Stomach smooth muscle (tissue), 2 donors: Measurements from ENCODE around the gene PLIN4.

Experiments
- H3K27ac ChIP-seq: one replicate; pipeline ENCODE4 v1.7.0; 2013; ENCODE audit warnings: mild to moderate bottlenecking, low read length, inconsistent platforms
- H3K27me3 ChIP-seq, 2 donors: one replicate each; pipeline ENCODE4 v1.7.0; 2013; ENCODE audit warnings: low read length in 2 of 2; ENCODE audit not compliant: insufficient read depth in 2 of 2, control insufficient read depth in 1 of 2
- H3K36me3 ChIP-seq, 2 donors: one replicate each; pipeline ENCODE4 v1.7.0; 2013; ENCODE audit warnings: low read length in 2 of 2; ENCODE audit not compliant: control insufficient read depth in 2 of 2, insufficient read depth in 2 of 2
- H3K4me1 ChIP-seq: one replicate; pipeline ENCODE4 v1.7.0; 2013; ENCODE audit warnings: low read length; ENCODE audit not compliant: control insufficient read depth, insufficient read depth
- H3K4me3 ChIP-seq, 2 donors: one replicate each; pipeline ENCODE4 v1.7.0; 2013; ENCODE audit warnings: low read length in 2 of 2
- H3K9ac ChIP-seq, 2 donors: one replicate each; pipeline ENCODE4 v1.7.0; 2013; ENCODE audit warnings: low read length in 2 of 2, mild to moderate bottlenecking in 1 of 2
- H3K9me3 ChIP-seq, 2 donors: one replicate each; pipeline ENCODE4 v1.7.0; 2013; ENCODE audit warnings: low read length in 2 of 2; ENCODE audit not compliant: control insufficient read depth in 2 of 2
- donor health status: healthy.
- donor health status: Pancreatic carcinoma.

PLIN4 gene

GRCh38 chr19:4497770-4498389 lies 20.4 kb downstream of the PLIN4 start:
- H3K9me3 ChIP-seq: no peaks in the 10 kb centered on the region
- H3K27me3 ChIP-seq: no peaks in the 10 kb centered on the region
- H3K36me3 ChIP-seq: peaks cover 16 to 29% of the 10 kb centered on the region in 2 donors
- H3K4me3 ChIP-seq: no peak overlapping the region
- H3K9ac ChIP-seq: no peak overlapping the region
- H3K27ac ChIP-seq: no peak overlapping the region
- peaks cover 11% of the 10 kb centered on the region for H3K4me1 ChIP-seq

GRCh38 chr19:4496304-4496703 lies 22.0 kb downstream of the PLIN4 start:
- H3K36me3 ChIP-seq: peaks cover 18 to 33% of the 10 kb centered on the region in 2 donors

GRCh38 chr19:4495471-4495870 lies 22.8 kb downstream of the PLIN4 start:
- Histone ChIP-seq H3K9ac (no peak overlapping the region), H3K9me3 (no peaks in the 10 kb centered on the region), H3K27me3 (no peaks in the 10 kb centered on the region), H3K4me1 (no peaks in the 10 kb centered on the region), H3K27ac (no peak overlapping the region), H3K4me3 (no peak overlapping the region), H3K36me3 (peaks cover 19 to 30% of the 10 kb centered on the region in 2 donors)

More at GRCh38 chr19:4496304-4496703, 22.0 kb downstream of the PLIN4 start:
- Histone ChIP-seq H3K27me3 (no peaks in the 10 kb centered on the region), H3K27ac (no peak overlapping the region), H3K9ac (no peak overlapping the region), H3K4me1 (no peaks in the 10 kb centered on the region), H3K4me3 (no peak overlapping the region), H3K9me3 (no peaks in the 10 kb centered on the region)

GRCh38 chr19:4494691-4495064 lies 23.6 kb downstream of the PLIN4 start:
- no peaks in the 10 kb centered on the region for H3K9me3 ChIP-seq
- no peak overlapping the region for H3K27ac ChIP-seq
- no peaks in the 10 kb centered on the region for H3K4me1 ChIP-seq
- no peak overlapping the region for H3K9ac ChIP-seq
- no peak overlapping the region for H3K4me3 ChIP-seq
- peaks cover 26 to 36% of the 10 kb centered on the region in 2 donors for H3K36me3 ChIP-seq
- no peaks in the 10 kb centered on the region for H3K27me3 ChIP-seq

- Histone ChIP-seq H3K4me1 (no peaks in the 10 kb centered on the region), H3K27ac (no peak overlapping the region), H3K27me3 (no peaks in the 10 kb centered on the region), H3K36me3 (peaks cover 28 to 37% of the 10 kb centered on the region in 2 donors), H3K9me3 (no peaks in the 10 kb centered on the region), H3K9ac (no peak overlapping the region), H3K4me3 (no peak overlapping the region)
Measured at GRCh38 chr19:4493929-4494690, 24.2 kb downstream of the PLIN4 start.

GRCh38 chr19:4493104-4493928 lies 25.0 kb downstream of the PLIN4 start:
- Histone ChIP-seq H3K4me3 (no peak overlapping the region), H3K36me3 (peaks cover 28 to 38% of the 10 kb centered on the region in 2 donors), H3K27me3 (no peaks in the 10 kb centered on the region), H3K4me1 (no peaks in the 10 kb centered on the region), H3K9me3 (no peaks in the 10 kb centered on the region), H3K27ac (no peak overlapping the region), H3K9ac (no peak overlapping the region)

- H3K4me3 ChIP-seq: no peak overlapping the region
- no peak overlapping the region for H3K9ac ChIP-seq
- H3K9me3 ChIP-seq: no peaks in the 10 kb centered on the region
- H3K4me1 ChIP-seq: no peaks in the 10 kb centered on the region
- H3K27me3 ChIP-seq: no peaks in the 10 kb centered on the region
- H3K27ac ChIP-seq: no peak overlapping the region
- H3K36me3 ChIP-seq: peaks cover 28 to 35% of the 10 kb centered on the region in 2 donors
Measured at GRCh38 chr19:4492337-4493103, 25.8 kb downstream of the PLIN4 start.

GRCh38 chr19:4491446-4491845 lies 26.8 kb downstream of the PLIN4 start:
- Histone ChIP-seq H3K27ac (no peak overlapping the region), H3K27me3 (no peaks in the 10 kb centered on the region), H3K9me3 (no peaks in the 10 kb centered on the region), H3K9ac (no peak overlapping the region), H3K36me3 (peaks cover 28 to 35% of the 10 kb centered on the region in 2 donors), H3K4me3 (no peak overlapping the region), H3K4me1 (no peaks in the 10 kb centered on the region)

GRCh38 chr19:4488496-4488895 lies 29.8 kb downstream of the PLIN4 start:
- H3K4me3 ChIP-seq: no peak overlapping the region
- H3K9ac ChIP-seq: no peak overlapping the region
- H3K27ac ChIP-seq: no peak overlapping the region
- peaks cover 22 to 30% of the 10 kb centered on the region in 2 donors for H3K36me3 ChIP-seq
- H3K9me3 ChIP-seq: no peaks in the 10 kb centered on the region
- H3K4me1 ChIP-seq: no peaks in the 10 kb centered on the region
- no peaks in the 10 kb centered on the region for H3K27me3 ChIP-seq

- Histone ChIP-seq H3K9me3 (no peaks in the 10 kb centered on the region), H3K36me3 (peaks cover 22 to 35% of the 10 kb centered on the region in 2 donors), H3K9ac (no peak overlapping the region), H3K27ac (no peak overlapping the region), H3K4me1 (no peaks in the 10 kb centered on the region), H3K4me3 (no peak overlapping the region), H3K27me3 (no peaks in the 10 kb centered on the region)
Measured at GRCh38 chr19:4487572-4487971, 30.7 kb downstream of the PLIN4 start.
